CD4-positive, alpha-beta T cell treated with Interleukin-4 for 1 hour (primary cell): ENCODE measurements around the gene MACROD2.
"Not testable (repeated sequence)": the region's sequence is repeated elsewhere in the genome, so short reads cannot be mapped to it uniquely, and the experiment has no call there.

ENCODE experiments used
- DNase-seq, 2 donors: peaks; one replicate each; pipeline ENCODE4 v3.0.0-alpha.2; 2020 to 2022

The MACROD2 gene

DNA sequence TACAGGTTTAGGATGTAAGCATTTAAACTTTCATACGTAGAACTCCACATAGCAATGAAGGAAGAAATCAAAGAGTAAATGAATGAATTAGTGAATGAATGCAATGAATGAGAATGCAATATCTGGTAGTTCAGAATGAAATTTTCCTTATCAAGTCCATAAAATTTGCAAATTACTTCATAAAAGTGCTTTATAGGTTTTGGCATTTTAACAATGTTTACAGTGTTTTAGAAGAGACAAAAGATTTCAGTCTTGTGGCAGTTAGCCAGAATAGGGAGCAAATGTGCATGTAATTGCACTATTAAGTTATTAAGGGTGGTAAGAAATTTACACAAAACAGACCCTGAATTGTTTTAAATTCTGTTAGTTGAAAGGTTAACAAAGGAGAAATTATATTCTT is 1081.5 kb downstream of the MACROD2 start:
- DNase-seq = no peak

DNA sequence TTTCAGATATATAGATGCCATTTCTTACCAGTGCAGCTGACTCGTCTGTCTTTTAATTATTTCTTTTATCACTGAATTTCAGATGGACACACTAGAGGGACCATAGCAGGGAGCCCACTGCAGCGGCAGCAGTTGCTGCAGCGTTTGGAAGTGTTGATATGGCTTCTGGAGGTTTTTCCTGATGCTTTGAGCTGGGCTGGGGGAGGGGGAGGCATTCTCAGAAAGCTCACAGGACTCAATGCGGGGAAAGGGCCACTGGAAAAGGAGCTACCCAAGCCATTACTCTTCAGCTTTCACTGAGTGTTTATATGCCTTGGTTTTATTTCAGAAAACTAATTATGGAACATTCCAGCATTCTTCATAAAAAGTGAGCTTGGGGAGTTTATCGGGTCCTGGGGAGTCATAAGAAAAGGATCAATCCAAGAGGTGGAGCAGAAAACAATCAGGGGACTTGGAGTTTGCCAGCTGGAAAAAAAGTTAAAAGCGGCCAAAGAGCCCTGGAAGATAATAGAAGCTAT is 1082.5 kb downstream of the MACROD2 start:
- no peak for DNase-seq

DNA sequence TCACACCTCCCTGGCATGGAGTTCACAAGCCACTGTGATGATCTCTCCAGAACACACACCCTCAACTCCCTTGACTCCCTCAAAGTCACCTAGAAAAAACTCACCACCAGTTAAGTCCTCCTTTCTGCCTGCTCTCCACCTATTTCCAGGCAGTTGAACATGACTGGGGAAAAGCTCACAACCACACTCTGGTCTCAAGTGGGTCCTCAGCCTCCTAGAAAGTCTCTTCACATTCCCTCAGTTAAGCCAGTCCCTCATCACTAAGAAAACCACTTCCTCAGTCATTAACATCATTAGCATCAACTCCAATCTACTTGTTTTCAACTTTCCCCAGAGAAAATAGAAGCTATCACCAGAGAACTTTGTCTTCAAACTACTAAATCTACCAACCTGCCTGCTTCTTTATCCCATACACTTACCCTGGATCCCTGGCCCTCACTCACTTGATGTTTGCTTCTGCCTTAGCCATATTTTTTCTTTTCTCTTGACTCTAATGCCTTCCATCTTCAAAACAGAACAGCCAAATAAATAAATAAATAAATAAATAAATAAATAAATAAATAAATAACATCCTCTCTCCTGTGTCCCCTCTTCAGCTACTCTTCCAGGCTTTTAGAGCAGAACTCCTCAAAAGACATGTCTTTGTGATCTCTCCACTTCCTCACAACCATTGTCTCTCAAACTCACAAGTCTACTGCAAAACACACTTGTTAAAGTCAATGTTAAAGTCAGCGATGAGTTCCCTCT is 1084.5 kb downstream of the MACROD2 start:
- DNase-seq = no peak

DNA sequence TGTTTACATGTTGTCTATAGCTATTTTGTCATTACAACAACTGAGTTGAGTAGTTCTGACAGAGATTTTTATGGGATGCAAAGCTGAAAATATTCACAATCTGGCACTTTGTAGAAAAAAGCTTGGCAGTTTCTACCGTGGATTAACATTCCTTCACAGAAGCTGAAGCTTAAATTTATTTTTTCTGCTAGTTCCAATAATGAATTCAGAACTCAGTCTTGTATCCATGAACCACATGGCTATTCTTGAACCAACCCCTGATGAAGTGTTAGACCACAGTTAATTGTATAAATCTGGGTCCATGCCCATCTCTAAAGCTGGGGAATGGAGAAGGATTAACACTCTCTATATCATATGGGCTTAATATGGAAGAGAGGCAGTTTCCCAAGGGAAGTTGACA is 1085.9 kb downstream of the MACROD2 start:
- DNase-seq = no peak

DNA sequence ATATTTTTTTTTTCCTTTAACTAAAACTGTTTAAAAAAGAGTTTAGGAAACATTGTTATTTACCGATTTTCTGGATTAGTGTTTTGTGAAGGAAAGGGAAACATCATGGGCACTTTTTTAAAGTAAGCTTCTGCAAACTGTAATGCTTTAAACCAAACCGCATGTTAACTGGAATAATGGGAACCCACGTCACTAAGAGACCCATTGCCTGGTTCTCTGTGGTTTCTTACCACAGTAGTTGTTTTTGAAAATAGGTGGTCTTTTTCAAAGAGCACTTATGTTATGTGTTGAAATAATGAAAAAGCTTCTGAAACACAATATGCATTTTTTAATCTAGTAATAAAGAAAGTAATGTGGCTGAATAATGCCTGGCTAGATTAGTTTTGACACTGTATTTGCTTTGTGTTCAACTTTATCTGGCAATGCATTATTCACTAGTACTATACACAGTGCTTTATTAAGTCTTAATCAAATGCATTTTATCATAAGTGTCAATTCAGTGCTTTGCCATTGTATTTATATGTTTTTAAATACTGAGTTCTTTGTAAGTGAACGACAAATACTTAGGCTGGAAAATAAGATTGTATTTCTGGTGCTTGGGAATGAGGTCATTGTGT is 1096.2 kb downstream of the MACROD2 start:
- no peak for DNase-seq

DNA sequence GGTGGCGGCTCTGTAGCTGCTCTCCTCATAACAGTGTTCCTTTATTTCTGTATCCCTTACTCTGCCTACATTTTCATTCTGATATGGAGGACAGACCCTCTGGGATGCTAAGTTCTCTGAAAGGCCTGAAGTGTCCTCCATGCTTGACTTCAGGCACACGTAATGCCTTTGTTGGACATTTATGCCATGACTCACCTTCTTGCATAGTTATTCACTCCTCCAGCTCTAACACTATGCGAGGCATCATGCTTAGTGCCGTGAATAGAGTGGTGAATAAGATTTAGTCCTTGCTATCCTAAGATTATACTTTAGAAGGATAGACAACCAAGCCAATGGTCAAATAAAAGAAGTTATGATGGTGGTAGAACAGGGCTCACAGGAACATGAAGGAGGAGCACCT is 1103.0 kb downstream of the MACROD2 start:
- DNase-seq = no peak

DNA sequence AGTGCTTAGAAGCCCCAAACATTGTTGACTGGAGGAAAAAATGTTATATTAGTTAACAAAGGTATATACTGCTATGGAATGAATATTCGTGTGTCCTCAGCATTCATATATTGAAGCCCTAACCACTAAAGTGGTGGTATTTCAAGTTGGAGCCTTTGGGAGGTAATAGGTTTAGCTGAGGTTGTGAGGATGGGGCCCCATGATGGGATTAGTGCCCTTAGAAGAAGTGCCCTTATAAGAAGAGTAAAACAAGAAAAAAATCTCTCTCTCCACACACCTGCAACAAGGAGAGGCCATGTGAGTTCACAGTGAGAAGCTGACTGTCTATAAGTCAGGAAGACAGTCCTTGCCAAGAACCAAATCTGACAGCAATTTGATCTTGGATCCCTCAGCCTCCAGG is 1103.8 kb downstream of the MACROD2 start:
- no peak for DNase-seq

DNA sequence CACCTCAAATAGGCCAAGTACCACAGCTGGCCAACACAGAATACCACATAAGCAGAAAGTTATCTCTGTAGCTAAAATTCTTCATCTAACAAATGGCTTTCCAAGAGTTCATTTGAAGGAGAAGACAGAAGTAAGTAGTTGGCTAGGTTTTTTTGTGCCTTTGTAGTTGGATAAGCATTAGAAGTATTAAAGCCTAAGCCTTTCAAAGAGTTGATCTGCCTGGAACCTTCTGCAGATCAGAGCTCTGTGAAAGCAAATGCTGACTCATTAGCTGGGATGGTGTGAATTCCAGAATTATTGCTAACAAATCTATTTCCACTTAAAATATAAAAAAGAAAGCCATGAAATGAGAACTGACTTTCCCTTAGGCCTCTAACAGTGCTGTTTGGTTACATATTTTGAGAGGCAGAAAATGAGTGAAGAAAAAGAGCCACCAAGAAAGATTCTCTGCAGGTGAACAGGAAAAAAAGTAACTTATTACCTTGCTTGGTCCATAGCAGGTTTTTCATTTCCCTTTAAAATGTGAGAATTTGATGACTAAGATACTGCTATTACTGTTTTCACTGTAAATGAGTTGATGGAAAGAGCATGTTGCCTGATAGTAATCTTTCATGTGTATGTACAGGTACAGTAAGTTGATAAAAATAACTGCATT is 1105.3 kb downstream of the MACROD2 start:
- no peak for DNase-seq

DNA sequence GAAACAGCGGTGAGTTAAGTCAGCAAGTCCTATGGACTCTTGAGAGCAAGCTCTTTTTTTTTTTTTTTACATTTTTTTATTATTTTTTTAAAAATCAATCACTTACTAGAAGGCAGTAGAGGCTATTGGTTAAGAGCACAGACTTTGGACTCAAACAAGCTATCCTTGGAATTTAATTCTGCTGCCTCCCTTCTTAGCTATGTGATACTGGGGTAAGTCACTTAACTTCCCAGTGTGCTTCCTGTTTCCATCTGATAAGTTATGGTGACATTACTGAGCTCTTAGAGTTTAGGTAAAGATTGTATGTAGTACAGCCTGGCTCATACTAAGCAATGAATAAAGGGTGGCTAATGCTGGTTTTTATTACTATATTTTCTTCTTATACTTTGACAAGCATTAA is 1112.6 kb downstream of the MACROD2 start:
- no peak for DNase-seq

DNA sequence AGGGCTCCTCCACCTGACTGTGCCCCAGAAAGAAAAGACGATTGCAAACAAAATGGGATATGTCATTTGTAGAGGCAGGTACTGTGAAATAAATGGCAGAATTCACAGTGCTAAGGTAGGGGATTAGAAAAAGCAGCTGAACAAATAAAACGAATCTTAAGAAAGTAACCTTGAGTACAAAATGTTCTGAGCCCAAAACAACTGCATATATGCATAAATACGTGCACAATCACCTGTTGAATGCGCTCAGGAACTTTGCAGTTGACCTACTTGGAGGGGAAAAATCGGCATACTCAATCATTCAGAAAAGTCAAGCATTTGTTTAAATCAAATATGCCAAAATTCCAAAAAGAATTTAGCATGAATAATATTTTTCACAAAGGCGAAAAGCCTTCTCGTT is 1114.2 kb downstream of the MACROD2 start:
- no peak for DNase-seq

DNA sequence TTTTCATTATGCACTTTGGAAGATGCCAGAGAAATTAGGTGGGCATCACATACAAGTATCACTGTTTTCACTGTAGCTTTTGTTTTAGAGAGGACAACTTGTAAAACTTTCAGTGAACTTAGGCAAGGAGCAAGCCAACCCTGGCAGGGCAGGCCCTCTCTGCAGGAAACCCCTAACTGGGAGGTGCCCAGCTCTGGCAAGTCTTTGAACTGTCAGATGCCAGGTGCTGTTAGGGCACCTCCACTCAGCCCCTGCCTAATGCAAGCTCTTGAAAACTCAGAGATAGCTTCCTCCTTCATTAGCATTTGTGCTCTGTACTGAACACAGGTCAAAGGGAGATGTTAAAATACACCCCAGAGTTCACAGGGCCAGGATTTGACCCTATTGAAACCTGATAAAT is 1116.3 kb downstream of the MACROD2 start:
- DNase-seq = no peak

DNA sequence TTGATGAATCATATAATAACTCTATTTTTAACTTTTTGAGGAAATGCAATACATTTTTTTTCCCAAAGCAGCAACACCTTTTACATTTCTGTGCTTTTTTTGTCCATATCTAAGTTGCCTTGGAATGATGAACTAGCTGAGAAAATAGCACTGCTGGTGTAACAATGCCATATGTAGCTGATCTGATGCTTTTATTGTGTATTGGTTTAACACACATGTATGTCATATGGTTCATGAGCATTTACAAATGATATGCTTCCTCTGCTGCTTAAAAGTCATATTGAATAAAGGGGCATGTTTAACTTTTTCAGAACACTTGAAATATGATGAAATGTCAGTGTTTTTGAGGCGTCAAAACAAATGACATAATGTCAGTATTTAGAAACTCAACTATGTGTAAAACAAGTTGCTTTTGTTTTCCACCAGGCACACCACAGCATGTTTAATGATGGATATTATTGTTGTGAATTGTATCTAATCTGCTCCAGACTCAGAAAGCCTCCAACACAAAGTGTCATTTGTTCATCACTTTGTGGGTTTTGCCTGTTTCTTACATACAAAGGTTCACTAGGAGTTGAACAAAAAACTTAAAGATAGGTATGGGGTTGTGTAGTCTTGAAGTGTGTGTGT is 1117.9 kb downstream of the MACROD2 start:
- no peak for DNase-seq

DNA sequence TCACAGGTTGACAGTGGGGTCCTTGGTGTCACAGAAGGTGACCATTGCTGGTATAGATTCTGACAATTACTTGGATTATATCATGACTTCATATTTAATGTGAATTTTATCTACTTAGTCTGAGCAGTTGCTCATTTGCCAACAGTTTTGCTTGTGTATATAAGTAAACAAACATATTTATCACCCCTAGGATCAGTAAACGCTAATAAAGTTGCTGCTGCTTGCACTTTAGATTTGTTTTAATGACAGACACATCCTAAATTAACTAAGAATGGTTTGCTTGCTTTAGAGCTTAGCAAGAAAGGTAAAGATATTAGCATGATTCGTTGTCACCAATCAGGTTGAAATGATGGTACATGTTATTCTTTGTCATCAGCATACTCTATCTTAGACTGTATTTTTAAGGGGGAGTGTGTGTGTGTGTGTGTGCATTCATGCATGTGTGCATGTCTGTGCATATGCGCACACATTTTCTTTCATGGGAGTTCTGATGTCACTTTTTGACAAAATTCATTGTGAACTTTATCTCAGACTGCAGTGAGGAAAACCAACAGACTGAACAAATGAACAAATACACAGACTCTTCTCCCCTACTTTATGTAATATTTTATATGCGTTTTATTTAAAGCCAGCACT is 1124.7 kb downstream of the MACROD2 start:
- DNase-seq = no peak

DNA sequence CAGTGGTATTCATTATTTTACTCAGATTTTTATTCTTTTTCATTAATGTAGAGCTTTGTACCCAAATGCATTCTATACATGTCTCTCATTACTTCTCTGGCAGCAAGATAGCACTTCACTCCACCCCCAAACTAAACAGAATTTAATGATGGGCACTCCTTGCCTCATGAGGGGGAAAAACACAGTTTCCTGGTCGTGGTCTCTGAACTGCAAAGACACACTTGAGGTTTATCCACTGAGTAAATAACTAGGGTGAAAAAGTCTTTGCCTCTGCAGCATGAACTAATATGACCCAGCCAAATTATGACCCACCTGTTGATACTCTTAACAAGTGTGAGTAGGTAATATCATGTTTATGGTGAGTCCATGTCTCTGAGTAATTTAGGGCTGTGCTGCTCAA is 1127.3 kb downstream of the MACROD2 start:
- no peak for DNase-seq

DNA sequence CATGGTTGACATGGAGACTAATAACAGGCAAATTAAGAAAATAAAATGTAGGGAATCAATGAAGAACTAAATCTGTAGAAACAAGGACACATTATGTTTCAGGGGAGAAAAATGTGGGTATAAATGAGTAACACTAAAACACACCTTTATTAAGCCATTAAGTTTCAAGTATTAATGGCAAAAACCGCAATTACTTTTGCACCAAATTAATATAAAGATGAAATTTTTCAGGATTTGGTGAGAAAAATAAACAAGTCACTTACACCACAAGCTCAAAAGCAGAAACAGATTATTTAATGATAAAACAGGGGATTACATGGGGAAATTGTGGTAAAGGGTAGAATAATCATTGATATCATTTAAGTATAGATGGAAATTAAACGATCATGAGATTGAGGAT is 1135.9 kb downstream of the MACROD2 start:
- no peak for DNase-seq

DNA sequence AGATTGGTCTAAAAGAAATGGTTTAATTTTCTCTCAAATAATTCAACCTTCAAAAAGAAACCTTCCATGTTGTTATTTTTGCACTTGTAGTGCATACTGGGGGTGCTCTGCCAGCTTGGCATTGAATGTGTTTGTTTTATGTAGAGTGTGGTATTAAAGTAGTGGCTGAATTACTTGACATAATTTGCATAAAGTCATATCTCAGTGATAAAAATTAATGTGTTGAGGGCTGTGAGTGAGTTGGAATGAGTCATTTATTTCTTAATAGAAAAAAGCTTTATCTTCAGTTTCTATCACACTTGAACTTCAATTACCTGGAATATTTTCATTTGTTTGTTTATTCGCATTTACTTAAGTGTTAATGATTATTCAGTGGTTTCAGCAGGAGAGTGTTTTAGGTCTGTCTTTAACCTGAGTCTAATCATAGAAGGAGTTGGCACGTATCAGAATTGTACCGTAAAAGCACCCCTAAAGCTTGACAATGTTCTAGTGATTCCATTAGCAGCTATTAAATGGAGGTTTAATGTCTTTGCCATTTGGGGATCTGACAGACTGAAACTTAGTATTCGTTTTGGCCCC is 1143.3 kb downstream of the MACROD2 start:
- DNase-seq = no peak

DNA sequence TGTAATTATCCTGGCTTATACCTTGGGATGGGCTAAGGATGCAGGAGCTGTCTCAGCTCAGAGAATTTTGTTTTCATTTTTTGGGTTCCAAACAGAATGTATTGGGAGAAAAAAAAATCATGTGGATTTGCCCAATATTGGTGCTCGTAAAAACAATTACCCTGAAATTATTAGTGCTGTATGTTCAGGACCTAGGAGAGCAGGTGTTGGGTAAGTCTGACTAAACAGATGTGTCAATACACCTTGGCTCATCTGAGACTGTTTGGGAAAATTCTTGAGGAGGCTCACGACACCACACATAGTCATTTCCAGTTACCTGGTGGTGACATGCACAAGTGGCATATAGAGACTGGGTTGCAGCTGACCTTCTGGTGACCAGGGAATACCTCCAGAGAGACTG is 1144.2 kb downstream of the MACROD2 start:
- DNase-seq = no peak

DNA sequence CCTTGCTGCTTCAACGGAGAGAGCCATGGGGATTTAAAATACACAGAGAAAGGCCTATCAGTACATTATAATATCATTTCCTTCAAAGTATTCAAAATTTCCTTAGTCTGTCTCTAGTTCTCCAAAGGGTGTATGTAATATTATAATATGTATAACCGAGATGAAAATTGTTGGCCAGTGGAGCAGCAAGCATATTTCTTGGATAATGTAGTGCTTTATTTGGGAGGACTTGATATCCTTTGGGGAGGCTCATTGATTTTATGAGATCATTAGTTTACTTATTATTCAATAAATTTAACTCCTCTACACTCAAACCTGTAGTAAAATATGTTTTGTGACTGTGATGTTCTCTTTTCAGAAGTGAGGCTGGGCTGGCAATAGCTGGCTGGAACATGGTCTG is 1145.0 kb downstream of the MACROD2 start:
- DNase-seq = no peak

DNA sequence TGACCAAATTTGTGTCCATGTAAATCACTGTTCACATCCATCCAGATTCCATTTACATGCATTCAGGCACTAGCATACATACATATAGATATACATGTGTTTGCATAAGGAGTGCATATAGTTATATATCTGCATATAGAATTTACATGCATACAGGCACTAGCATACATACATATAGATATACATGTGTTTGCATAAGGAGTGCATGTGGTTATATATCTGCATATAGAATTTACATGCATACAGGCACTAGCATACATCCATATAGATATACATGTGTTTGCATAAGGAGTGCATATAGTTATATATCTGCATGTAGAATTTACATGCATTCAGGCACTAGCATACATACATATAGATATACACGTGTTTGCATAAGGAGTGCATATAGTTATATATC is 1145.6 kb downstream of the MACROD2 start:
- DNase-seq = not testable (repeated sequence)

DNA sequence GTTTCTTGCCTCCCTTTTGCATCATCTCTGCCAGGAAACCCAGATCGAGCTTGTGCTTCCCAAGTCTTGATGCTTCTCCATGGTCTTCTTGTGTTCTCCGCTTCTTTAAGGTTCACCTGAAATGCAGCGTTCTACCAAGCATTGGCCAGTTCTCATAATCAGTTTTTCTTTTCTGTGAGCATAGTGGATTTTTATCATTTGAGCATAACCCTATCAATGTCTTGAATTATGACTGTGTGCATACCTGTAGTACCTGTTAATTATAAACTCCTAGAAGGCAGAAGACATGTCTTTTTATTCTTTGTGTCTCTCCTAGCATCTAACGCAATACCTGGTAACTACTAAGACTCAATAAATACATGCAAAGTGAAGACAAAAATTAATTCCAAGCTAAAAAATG is 1146.5 kb downstream of the MACROD2 start:
- no peak for DNase-seq

DNA sequence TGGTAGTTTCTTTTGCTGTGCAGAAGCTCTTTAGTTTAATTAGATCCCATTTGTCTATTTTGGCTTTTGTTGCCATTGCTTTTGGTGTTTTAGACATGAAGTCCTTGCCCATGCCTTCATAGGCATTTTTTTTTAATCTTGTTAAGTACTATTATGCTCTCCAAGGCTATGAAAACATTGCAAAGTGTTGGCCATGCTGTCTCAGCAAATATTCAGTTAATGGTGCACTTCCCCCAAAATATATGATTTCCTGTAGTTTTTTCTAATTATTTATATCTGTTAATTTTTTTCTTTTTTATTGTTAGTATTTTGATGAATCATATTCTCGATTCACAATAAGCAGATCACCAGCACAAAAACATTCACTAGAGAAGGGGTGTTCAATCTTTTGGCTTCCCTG is 1148.2 kb downstream of the MACROD2 start:
- no peak for DNase-seq

DNA sequence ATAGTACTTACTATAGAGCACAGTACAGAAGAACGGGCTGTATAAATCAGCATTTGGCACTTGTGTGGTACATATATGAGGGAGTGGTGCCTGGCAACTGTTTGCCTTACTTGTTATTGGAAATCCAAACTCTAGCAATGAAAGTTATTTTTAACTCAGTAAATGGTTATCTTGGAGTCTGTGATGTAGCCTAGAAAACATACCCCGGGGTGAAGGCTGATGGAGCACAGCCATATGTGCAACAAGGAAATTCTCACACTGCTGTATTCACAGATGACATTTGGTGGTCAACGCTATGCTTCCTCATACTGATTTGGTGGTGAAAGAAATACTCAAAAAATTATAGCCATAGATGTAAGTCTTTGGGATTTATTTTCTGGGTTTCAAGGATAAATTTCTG is 1149.6 kb downstream of the MACROD2 start:
- DNase-seq = no peak

DNA sequence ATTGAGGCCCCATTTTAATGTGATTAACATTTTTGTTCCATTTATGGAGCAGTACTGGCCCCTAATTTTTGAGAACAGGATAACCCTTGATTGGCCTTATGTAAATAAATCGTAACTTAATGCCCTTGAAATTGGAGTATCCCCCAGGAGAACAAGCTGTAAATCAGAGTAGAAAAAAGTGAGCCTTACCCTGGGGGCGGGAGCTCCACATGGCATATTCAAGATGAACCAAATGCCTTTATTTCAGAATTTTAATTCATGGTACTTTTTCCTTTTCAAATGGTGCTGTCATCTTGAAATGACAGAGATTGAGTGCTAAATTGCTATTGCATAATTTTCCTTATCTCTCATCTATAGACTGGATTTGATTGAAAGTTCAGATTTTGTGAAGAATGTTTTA is 1151.6 kb downstream of the MACROD2 start:
- no peak for DNase-seq
